IMR-90 (cell line): ENCODE data around the gene SUV39H1.
"Not testable (repeated sequence)": the region's sequence is repeated elsewhere in the genome, so short reads cannot be mapped to it uniquely, and the experiment has no call there.

Experiments used
- POLR2A ChIP-seq: IDR thresholded peaks from 2 replicates; pipeline ENCODE4 v1.6.1; 2012; ENCODE audit warnings: mild to moderate bottlenecking, low read depth, low read length
- SMC3 ChIP-seq: fragments of 150-350 bp; IDR thresholded peaks from 2 replicates; pipeline ENCODE4 v1.6.1; 2016; ENCODE audit warnings: low read depth, mild to moderate bottlenecking, antibody characterized with exemption, low read length, moderate library complexity
- TF ChIP-seq, protein P1 (sequence below): fragments of 150-350 bp; IDR thresholded peaks from 2 replicates; pipeline ENCODE4 v1.6.1; 2016; ENCODE audit warnings: low read depth, mild to moderate bottlenecking, low read length, moderate library complexity, borderline replicate concordance

DNA sequence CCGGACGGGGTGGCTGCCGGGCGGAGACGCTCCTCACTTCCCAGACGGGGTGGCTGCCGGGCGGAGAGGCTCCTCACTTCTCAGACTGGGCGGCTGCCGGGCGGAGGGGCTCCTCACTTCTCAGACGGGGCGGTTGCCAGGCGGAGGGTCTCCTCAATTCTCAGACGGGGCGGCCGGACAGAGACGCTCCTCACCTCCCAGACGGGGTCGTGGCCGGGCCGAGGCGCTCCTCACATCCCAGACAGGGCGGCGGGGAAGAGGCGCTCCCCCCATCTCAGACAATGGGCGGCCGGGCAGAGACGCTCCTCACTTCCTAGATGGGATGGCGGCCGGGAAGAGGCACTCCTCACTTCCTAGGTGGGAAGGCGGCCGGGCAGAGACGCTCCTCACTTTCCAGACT lies 36.8 kb upstream of the SUV39H1 start:
- TF ChIP-seq SMC3, POLR2A: not testable (repeated sequence)
- TF ChIP-seq, protein P1, sequence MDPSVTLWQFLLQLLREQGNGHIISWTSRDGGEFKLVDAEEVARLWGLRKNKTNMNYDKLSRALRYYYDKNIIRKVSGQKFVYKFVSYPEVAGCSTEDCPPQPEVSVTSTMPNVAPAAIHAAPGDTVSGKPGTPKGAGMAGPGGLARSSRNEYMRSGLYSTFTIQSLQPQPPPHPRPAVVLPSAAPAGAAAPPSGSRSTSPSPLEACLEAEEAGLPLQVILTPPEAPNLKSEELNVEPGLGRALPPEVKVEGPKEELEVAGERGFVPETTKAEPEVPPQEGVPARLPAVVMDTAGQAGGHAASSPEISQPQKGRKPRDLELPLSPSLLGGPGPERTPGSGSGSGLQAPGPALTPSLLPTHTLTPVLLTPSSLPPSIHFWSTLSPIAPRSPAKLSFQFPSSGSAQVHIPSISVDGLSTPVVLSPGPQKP: not testable (repeated sequence)
